Uterus (tissue), 2 donors: Measurements from ENCODE around the gene C21orf91.

ENCODE experiments used
- CTCF ChIP-seq, 4 experiments: fragments of 200-600 bp in 2 of 4; fragments of 450-650 bp in 2 of 4; sonication (generic) in 2 of 4; IDR thresholded peaks; one replicate each; pipeline ENCODE4 v1.5.1; 2016 to 2019; ENCODE audit warnings: antibody characterized with exemption in 4 of 4, mild to moderate bottlenecking in 2 of 4, moderate library complexity in 1 of 4
- POLR2A ChIP-seq, 2 donors: fragments of 450-650 bp; IDR thresholded peaks; one replicate each; pipeline ENCODE4 v1.6.1; 2016; ENCODE audit warnings: antibody characterized with exemption in 2 of 2, mild to moderate bottlenecking in 1 of 2, moderate library complexity in 1 of 2

- TF ChIP-seq CTCF (IDR thresholded peaks at IDR 0.05) (no peak), POLR2A (IDR thresholded peaks at IDR 0.05) (no peak)
These were observed 74.1 kb downstream of the C21orf91 start for GRCh38 chr21:17745086-17745485.
